22Rv1 (cell line): ENCODE measurements around the gene NCOA6.
"Not testable (repeated sequence)": the region's sequence is repeated elsewhere in the genome, so short reads cannot be mapped to it uniquely, and the experiment has no call there.

Source experiments
- H3K27ac ChIP-seq: fragments of 450-650 bp; 2 replicates; pipeline ENCODE4 v1.5.1; 2017
- CTCF ChIP-seq: fragments of 450-650 bp; IDR thresholded peaks from 2 replicates; pipeline ENCODE4 v1.5.1; 2017; ENCODE audit warnings: mild to moderate bottlenecking
- ZFX ChIP-seq: fragments of 450-650 bp; IDR thresholded peaks from 2 replicates; pipeline ENCODE4 v1.6.1; 2017; ENCODE audit warnings: antibody characterized with exemption, borderline replicate concordance

NCOA6 gene

GRCh38 chr20:34720266-34720665 is 105.2 kb downstream of the NCOA6 start:
- H3K27ac ChIP-seq: no peak overlapping the region
- TF ChIP-seq CTCF (no peak), ZFX (no peak)

GRCh38 chr20:34719242-34720017 is 106.0 kb downstream of the NCOA6 start:
- not testable (repeated sequence) for H3K27ac ChIP-seq

- no peak overlapping the region for H3K27ac ChIP-seq
- TF ChIP-seq ZFX (no peak), CTCF (no peak)
Measured at GRCh38 chr20:34717230-34718095, 108.0 kb downstream of the NCOA6 start.

- H3K27ac ChIP-seq: 0 out of 2 replicates have a peak overlapping the region, but pooled peaks have one; percentile 4
Measured at GRCh38 chr20:34716921-34717229, 108.6 kb downstream of the NCOA6 start.

GRCh38 chr20:34715384-34715783 is 110.1 kb downstream of the NCOA6 start:
- no peak for TF ChIP-seq ZFX
- no peak for TF ChIP-seq CTCF
- H3K27ac ChIP-seq: no peak overlapping the region

More at GRCh38 chr20:34716921-34717229, 108.6 kb downstream of the NCOA6 start:
- TF ChIP-seq ZFX: no peak
- TF ChIP-seq CTCF: no peak

GRCh38 chr20:34713944-34714515 is 111.4 kb downstream of the NCOA6 start:
- not testable (repeated sequence) for H3K27ac ChIP-seq

GRCh38 chr20:34713194-34713943 is 112.1 kb downstream of the NCOA6 start:
- H3K27ac ChIP-seq: no peak overlapping the region
- TF ChIP-seq CTCF (no peak), ZFX (no peak)
